Prostate gland (tissue), 2 donors: ENCODE data around the gene TBK1. TPM values are rescaled to one million over a fixed set of nuclear protein-coding genes. Genes with fewer than 3 reads are reported as not detected.
"Not testable (repeated sequence)": the region's sequence is repeated elsewhere in the genome, so short reads cannot be mapped to it uniquely, and the experiment has no call there.

ENCODE experiments used
- DNase-seq: peaks from one replicate; pipeline ENCODE4 v3.0.0-alpha.2; 2019; ENCODE audit warnings: low spot score
- H3K27ac ChIP-seq, 2 donors: fragments of 200-600 bp; sonication (generic); 2 replicates each; pipeline ENCODE4 v1.5.1; 2017 to 2019
- H3K27me3 ChIP-seq: fragments of 200-600 bp; sonication (generic); replicated peaks from 2 replicates; pipeline ENCODE4 v1.5.1; 2019; ENCODE audit not compliant: insufficient read depth
- H3K36me3 ChIP-seq, 2 donors: fragments of 200-600 bp; sonication (generic); 1 replicate in 1 of 2; 2 replicates in 1 of 2; pipeline versions ENCODE4 v1.5.1 to v1.8.1; 2017 to 2019
- H3K4me1 ChIP-seq: fragments of 200-600 bp; sonication (generic); replicated peaks from 2 replicates; pipeline ENCODE4 v1.5.1; 2019
- H3K4me3 ChIP-seq, 2 donors: fragments of 200-600 bp; sonication (generic); 2 replicates each; pipeline ENCODE4 v1.5.1; 2017 to 2019
- H3K9me3 ChIP-seq: fragments of 200-600 bp; sonication (generic); 2 replicates; pipeline ENCODE4 v1.5.1; 2017
- POLR2A ChIP-seq: fragments of 450-650 bp; IDR thresholded peaks from one replicate; pipeline ENCODE4 v1.6.1; 2016; ENCODE audit warnings: antibody characterized with exemption, mild to moderate bottlenecking
- POLR2AphosphoS5 ChIP-seq: sonication (generic); formaldehyde crosslinking; IDR thresholded peaks from one replicate; pipeline ENCODE4 v1.6.1; 2017; ENCODE audit warnings: antibody characterized with exemption
- WGBS: methylation state at CpG from one replicate; pipeline ENCODE4 v1.1.5; 2018; 5-methylcytosine and 5-hydroxymethylcytosine counted together
- intact Hi-C: fragments of 100-400 bp; cut with DNase I; formaldehyde crosslinking; loops from one replicate; pipeline ENCODE4 v1.14.2; 2022
- total RNA-seq, 2 donors: library from RNA; depleted of rRNA; stranded (reverse); fragments of >200 nt; gene quantifications; one replicate each; pipeline ENCODE4 v1.1.0, GENCODE V29; 2016
- TF ChIP-seq, protein P1 (sequence below), 4 experiments: fragments of 200-600 bp in 2 of 4; fragments of 450-650 bp in 2 of 4; sonication (generic) in 2 of 4; IDR thresholded peaks; 1 replicate in 3 of 4; 2 replicates in 1 of 4; pipeline ENCODE4 v1.5.1; 2016 to 2019; ENCODE audit warnings: antibody characterized with exemption in 4 of 4, mild to moderate bottlenecking in 2 of 4, moderate library complexity in 2 of 4

Gene TBK1
- total RNA-seq, 2 donors from 2014 or later, result 25.9 to 33.6 TPM

DNA sequence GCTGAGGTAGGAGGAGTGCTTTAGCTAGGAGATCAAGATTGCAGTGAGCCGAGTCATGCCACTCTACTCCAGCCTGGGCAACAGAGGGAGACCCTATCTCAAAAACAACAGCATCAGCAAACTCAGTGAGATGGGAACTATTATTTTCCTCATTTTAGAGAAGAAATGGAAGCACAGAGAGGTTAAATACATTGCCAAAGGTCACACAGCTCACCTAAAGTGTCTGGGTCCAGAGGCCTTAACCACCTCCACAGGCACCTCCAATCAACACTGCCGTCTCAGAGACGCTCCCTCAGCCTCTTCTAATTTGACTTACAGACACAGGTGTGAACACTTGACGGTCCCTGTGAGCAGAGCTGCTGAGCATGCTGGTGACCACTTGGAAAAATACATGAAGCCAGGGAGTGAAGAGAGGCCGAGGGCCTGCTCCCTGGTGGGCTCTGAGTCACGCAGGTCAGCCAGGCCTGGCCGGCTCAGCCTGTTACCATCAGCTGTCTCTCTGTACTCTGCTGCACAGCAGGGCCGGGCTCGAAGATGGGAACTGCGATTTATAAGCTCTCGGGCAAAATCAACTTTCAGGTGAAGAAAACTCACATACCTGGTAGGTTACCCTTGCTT, 80.9 kb downstream of the TBK1 start:
- Histone ChIP-seq H3K27me3 (no peaks in the 10 kb centered on the region), H3K9me3 (no peaks in the 10 kb centered on the region), H3K27ac (no peak overlapping the region), H3K4me3 (no peak overlapping the region), H3K4me1 (no peaks in the 10 kb centered on the region), H3K36me3 (no peaks in the 10 kb centered on the region)
- WGBS, result 97% methylated on average over 11 of the region's 11 CpGs
- no peak for TF ChIP-seq POLR2AphosphoS5
- TF ChIP-seq, protein P1, sequence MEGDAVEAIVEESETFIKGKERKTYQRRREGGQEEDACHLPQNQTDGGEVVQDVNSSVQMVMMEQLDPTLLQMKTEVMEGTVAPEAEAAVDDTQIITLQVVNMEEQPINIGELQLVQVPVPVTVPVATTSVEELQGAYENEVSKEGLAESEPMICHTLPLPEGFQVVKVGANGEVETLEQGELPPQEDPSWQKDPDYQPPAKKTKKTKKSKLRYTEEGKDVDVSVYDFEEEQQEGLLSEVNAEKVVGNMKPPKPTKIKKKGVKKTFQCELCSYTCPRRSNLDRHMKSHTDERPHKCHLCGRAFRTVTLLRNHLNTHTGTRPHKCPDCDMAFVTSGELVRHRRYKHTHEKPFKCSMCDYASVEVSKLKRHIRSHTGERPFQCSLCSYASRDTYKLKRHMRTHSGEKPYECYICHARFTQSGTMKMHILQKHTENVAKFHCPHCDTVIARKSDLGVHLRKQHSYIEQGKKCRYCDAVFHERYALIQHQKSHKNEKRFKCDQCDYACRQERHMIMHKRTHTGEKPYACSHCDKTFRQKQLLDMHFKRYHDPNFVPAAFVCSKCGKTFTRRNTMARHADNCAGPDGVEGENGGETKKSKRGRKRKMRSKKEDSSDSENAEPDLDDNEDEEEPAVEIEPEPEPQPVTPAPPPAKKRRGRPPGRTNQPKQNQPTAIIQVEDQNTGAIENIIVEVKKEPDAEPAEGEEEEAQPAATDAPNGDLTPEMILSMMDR (IDR thresholded peaks at IDR 0.05), result no peak
- TF ChIP-seq POLR2A, result no peak
- DNase-seq, result no peak
- intact Hi-C loops, result no loop called here

DNA sequence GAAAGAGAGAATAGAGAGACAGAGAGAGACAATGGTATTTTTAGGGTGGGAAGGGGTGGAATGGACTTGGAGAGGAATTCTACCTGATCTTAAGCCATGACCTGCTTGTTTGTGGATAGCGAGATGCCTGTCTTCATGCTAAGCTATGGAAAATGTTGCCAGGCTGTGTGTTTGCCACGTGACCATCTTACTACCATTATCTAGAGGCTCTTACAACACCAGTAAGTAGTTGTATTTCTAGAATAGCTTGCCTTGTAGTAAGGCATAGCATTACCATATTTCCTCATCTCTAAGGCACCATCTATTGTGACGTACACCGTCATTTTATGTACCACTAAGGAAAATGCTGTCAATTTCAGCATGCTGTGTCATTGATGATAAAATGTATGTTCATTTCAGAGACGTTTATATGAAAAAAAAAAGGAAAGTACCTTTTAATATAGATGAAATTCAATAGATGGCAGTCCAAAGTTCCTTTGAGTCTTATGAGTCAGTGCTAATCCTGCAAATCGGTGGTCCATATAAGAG, 82.8 kb downstream of the TBK1 start:
- 84% methylated on average over 6 of the region's 6 CpGs for WGBS
- Histone ChIP-seq H3K27ac (no peak overlapping the region), H3K9me3 (no peaks in the 10 kb centered on the region), H3K36me3 (no peaks in the 10 kb centered on the region), H3K4me1 (no peaks in the 10 kb centered on the region), H3K4me3 (no peak overlapping the region), H3K27me3 (no peaks in the 10 kb centered on the region)
- DNase-seq, result no peak
- TF ChIP-seq, protein P1 (IDR thresholded peaks at IDR 0.05), result no peak
- TF ChIP-seq POLR2AphosphoS5 (no peak), POLR2A (no peak)
- intact Hi-C loops, result no loop called here

DNA sequence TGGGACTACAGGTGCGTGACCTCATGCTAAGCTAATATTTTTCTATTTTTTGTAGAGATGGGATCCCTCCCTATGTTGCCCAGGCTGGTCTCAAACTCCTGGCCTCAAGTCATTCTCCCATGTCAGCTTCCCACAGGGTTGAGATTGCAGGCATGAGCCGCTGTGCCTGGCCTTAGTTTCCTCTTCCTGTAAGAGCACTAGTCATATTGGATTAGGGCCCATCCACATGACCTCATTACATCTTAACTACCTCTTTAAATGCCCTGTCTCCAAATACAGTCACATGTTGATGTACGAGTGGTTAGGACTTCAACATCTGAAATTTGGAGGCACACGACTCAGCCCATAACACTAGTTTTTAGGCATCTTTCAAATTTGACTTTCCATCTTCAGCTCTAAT, 86.2 kb downstream of the TBK1 start:
- TF ChIP-seq, protein P1 (IDR thresholded peaks at IDR 0.05), result no peak
- TF ChIP-seq POLR2AphosphoS5 (no peak), POLR2A (no peak)
- WGBS, result 93% methylated on average over 4 of the region's 4 CpGs
- H3K36me3 ChIP-seq, result no peaks in the 10 kb centered on the region
- no peaks in the 10 kb centered on the region for H3K27me3 ChIP-seq
- H3K4me3 ChIP-seq, result no peak overlapping the region
- intact Hi-C loops, result no loop called here
- no peak for DNase-seq
- no peaks in the 10 kb centered on the region for H3K9me3 ChIP-seq
- no peaks in the 10 kb centered on the region for H3K4me1 ChIP-seq
- H3K27ac ChIP-seq, result no peak overlapping the region

DNA sequence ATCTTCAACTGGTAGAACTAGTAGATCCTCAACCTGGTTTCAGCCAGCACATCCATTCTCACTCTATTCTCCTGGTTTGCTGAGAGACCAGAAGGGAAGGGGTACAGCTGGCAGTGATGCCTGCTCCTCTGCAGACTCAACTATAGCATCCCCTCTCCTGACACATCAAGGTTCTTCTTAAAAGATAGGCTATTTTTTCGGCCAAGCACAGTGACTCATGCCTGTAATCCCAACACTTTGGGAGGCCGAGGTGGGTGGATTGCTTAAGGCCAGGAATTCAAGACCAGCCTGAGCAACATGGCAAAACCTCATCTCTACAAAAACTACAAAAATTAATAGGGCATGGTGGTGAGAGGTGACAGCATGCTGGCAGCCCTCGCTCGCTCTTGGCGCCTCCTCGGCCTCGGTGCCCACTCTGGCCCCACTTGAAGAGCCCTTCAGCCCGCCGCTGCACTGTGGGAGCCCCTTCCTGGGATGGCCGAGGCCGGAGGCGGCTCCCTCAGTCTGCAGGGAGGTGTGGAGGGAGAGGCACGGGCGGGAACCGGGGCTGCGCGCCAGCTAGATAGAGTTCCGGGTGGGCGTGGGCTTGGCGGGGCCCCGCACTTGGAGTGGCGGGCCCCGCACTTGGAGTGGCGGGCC, 90.6 kb downstream of the TBK1 start:
- H3K9me3 ChIP-seq, H3K27ac ChIP-seq, H3K4me1 ChIP-seq, H3K4me3 ChIP-seq, intact Hi-C loops, H3K36me3 ChIP-seq, H3K27me3 ChIP-seq, DNase-seq: not testable (repeated sequence)
- 93% methylated on average over 24 of the region's 24 CpGs for WGBS

DNA sequence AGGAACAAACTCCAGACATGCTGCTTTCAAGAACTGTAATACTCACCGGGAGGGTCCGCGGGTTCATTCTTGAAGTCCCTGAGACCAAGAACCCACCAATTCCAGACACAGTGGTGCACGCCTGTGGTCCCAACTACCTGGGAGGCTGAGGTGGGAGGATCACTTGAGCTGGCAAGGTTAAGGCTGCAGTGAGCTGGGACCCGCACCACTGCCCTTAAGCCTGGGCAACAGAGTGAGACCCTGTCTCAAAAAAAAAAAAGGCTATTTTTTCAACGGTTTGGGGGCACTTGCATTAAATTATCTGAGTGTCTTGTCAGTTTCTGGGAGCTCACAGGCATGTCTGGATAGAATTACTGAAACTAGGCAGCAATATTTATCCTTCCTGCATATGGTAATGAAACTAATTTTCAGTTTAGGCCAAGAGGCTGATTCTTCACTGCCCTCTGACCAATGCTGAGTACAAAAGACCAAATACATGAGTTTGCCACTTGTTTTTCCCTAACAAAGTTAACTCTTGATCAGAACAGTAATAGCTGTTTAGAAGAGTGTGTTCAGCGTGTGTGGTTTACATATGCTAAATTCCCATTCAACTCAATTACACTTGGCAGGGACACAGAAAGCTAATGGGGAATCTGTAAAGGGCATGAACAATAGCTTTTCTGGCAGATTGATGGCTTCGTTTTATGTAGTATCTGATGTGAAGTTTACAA, 92.6 kb downstream of the TBK1 start:
- Histone ChIP-seq H3K36me3 (no peaks in the 10 kb centered on the region), H3K9me3 (no peaks in the 10 kb centered on the region), H3K4me3 (no peak overlapping the region), H3K27me3 (no peaks in the 10 kb centered on the region), H3K4me1 (no peaks in the 10 kb centered on the region), H3K27ac (no peak overlapping the region)
- TF ChIP-seq, protein P1 (IDR thresholded peaks at IDR 0.05), result no peak
- TF ChIP-seq POLR2AphosphoS5 (no peak), POLR2A (no peak)
- WGBS, result 70% methylated on average over 8 of the region's 8 CpGs
- DNase-seq, result no peak
- intact Hi-C loops, result no loop called here
